GM18951 (cell line): Measurements from ENCODE around the gene TTBK2.
"Not testable (repeated sequence)": the region's sequence is repeated elsewhere in the genome, so short reads cannot be mapped to it uniquely, and the experiment has no call there.

Experiments used
- POLR2A ChIP-seq: IDR thresholded peaks from 4 replicates; pipeline ENCODE4 v1.6.1; 2011; ENCODE audit warnings: mild to moderate bottlenecking; ENCODE audit not compliant: insufficient read length, insufficient read depth; ENCODE audit errors: extremely low read depth
- in situ Hi-C: fragments of 300-500 bp; cut with MboI; formaldehyde crosslinking; loops from one replicate; pipeline ENCODE4 v1.12.0; 2022; ENCODE audit warnings: low sequenced_read_pairs, mixed read lengths, inconsistent platforms; ENCODE audit not compliant: unreplicated experiment

The TTBK2 gene

GRCh38 chr15:42919799-42920518 is 619 bp downstream of the TTBK2 start:
- in situ Hi-C loops, result no loop called here
- no peak for TF ChIP-seq POLR2A

- in situ Hi-C loops, result no loop called here
- no peak for TF ChIP-seq POLR2A
Observed at GRCh38 chr15:42919308-42919707, 1.3 kb downstream of the TTBK2 start.

GRCh38 chr15:42918047-42918446 is 2.5 kb downstream of the TTBK2 start:
- TF ChIP-seq POLR2A, result no peak
- in situ Hi-C loops, result no loop called here

GRCh38 chr15:42915654-42916315 is 4.8 kb downstream of the TTBK2 start:
- TF ChIP-seq POLR2A, result no peak
- in situ Hi-C loops, result no loop called here

GRCh38 chr15:42914728-42915497 is 5.7 kb downstream of the TTBK2 start:
- in situ Hi-C loops, result no loop called here
- TF ChIP-seq POLR2A, result no peak

GRCh38 chr15:42911058-42911592 is 9.5 kb downstream of the TTBK2 start:
- in situ Hi-C loops, result no loop called here
- TF ChIP-seq POLR2A, result no peak

GRCh38 chr15:42908538-42908937 is 12.0 kb downstream of the TTBK2 start:
- TF ChIP-seq POLR2A, result no peak
- in situ Hi-C loops, result no loop called here

- in situ Hi-C loops, result no loop called here
- no peak for TF ChIP-seq POLR2A
Observed at GRCh38 chr15:42903388-42904324, 16.9 kb downstream of the TTBK2 start.

- in situ Hi-C loops, result not testable (repeated sequence)
Observed at GRCh38 chr15:42893911-42894310, 26.7 kb downstream of the TTBK2 start.

- in situ Hi-C loops, result no loop called here
- TF ChIP-seq POLR2A, result no peak
Observed at GRCh38 chr15:42891569-42891968, 29.0 kb downstream of the TTBK2 start.

- in situ Hi-C loops, result no loop called here
- no peak for TF ChIP-seq POLR2A
Observed at GRCh38 chr15:42890161-42890913, 30.2 kb downstream of the TTBK2 start.

- in situ Hi-C loops, result not testable (repeated sequence)
Observed at GRCh38 chr15:42887384-42887783, 33.2 kb downstream of the TTBK2 start.
